Cortex of kidney (tissue), 1 donor: Measurements from ENCODE around the gene DPP8.
"Not testable (repeated sequence)": the region's sequence is repeated elsewhere in the genome, so short reads cannot be mapped to it uniquely, and the experiment has no call there.

Experiments used
- DNase-seq: peaks from one replicate; lab custom pipeline; 2025; lab: John Stamatoyannopoulos, UW

Gene DPP8

GRCh38 chr15:65516997-65517865 lies at the start of gene DPP8:
Gene DPP8, minus strand, starts transcription at chr15:65517689. Its CDS starts 5,136 bp downstream, at chr15:65512553.
- peak; percentile 66 for DNase-seq

GRCh38 chr15:65561934-65562333 lies 44.4 kb upstream of the DPP8 start:
- DNase-seq, result no peak

GRCh38 chr15:65559941-65560340 lies 42.5 kb upstream of the DPP8 start:
- no peak for DNase-seq

- DNase-seq, result no peak
Measured at GRCh38 chr15:65558997-65559760, 41.7 kb upstream of the DPP8 start.

- DNase-seq, result no peak
Measured at GRCh38 chr15:65558336-65558735, 40.8 kb upstream of the DPP8 start.

- no peak for DNase-seq
Measured at GRCh38 chr15:65556622-65557021, 39.1 kb upstream of the DPP8 start.

- DNase-seq, result no peak
Measured at GRCh38 chr15:65553691-65554090, 36.2 kb upstream of the DPP8 start.

- not testable (repeated sequence) for DNase-seq
Measured at GRCh38 chr15:65552851-65553250, 35.4 kb upstream of the DPP8 start.

- DNase-seq, result no peak
Measured at GRCh38 chr15:65551183-65551582, 33.7 kb upstream of the DPP8 start.

GRCh38 chr15:65550681-65551098 lies 33.2 kb upstream of the DPP8 start:
- no peak for DNase-seq

- DNase-seq, result not testable (repeated sequence)
Measured at GRCh38 chr15:65549288-65549687, 31.8 kb upstream of the DPP8 start.

- DNase-seq, result no peak
Measured at GRCh38 chr15:65547841-65548240, 30.4 kb upstream of the DPP8 start.

- DNase-seq, result no peak
Measured at GRCh38 chr15:65541231-65541820, 23.8 kb upstream of the DPP8 start.

GRCh38 chr15:65540314-65540713 lies 22.8 kb upstream of the DPP8 start:
- DNase-seq, result no peak

GRCh38 chr15:65535192-65535591 lies 17.7 kb upstream of the DPP8 start:
- DNase-seq, result no peak

- no peak for DNase-seq
Measured at GRCh38 chr15:65533057-65533756, 15.7 kb upstream of the DPP8 start.

- DNase-seq, result no peak
Measured at GRCh38 chr15:65532738-65533051, 15.2 kb upstream of the DPP8 start.

GRCh38 chr15:65530318-65531111 lies 13.0 kb upstream of the DPP8 start, which contains the start of gene HACD3:
Gene HACD3, plus strand, starts transcription at chr15:65530463. Its CDS starts 169 bp downstream, at chr15:65530632.
- no peak for DNase-seq

GRCh38 chr15:65529762-65530317 lies 12.4 kb upstream of the DPP8 start:
- no peak for DNase-seq

- DNase-seq, result no peak
Measured at GRCh38 chr15:65528461-65529060, 11.1 kb upstream of the DPP8 start.

GRCh38 chr15:65525622-65526021 lies 8.1 kb upstream of the DPP8 start:
- no peak for DNase-seq
